Measurements from ENCODE around the gene NOTUM. TPM values are rescaled to one million over a fixed set of nuclear protein-coding genes. Genes with fewer than 3 reads are reported as not detected.

The NOTUM gene
- polyA plus RNA-seq, 3 donors, result not detected

DNA sequence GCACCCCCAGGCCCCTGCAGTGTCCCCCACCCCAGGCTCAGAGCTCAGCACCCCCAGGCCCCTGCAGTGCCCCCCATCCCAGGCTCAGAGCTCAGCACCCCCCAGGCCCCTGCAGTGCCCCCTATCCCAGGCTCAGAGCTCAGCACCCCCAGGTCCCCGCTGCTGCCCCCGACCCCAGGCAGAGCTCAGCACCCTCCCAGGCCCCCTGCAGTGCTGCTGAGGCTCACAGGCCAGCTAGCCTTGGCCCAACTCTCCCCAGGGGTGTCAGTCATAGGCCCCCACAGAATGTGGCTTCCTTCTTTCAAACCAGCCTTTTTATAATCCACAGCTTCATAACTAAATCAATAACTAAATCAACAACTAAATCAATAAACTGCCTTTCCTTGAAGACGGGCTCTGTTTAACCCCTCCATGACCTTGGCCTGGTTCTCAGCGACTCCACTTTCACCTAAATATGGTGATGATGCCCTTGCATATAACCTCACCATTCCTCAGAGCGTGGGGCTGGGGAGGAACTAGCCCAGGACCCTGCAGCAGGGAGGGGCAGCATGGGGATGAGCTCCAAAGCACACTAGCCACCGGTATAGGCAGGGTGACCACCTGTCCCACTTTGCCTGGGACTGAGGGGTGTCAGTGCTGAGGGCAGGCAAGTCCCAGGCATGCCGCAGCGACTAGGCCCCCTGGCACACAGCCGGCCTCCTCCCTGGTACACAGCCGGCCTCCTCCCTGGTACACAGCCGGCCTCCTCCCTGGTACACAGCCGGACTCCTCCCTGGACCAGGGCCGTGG is 5.0 kb downstream of the NOTUM start:
- H3K79me2 ChIP-seq (ENCODE audit: insufficient read depth, low read length), result no peaks in the 10 kb centered on the region
- Mint-ChIP-seq H3K27ac (no peak overlapping the region), H3K9me3 (peaks cover 0 to 7% (median 5%) of the 10 kb centered on the region in 7 donors), H3K36me3 (peaks cover 0 to 3% of the 10 kb centered on the region in 2 donors), H3K27me3 (ENCODE audit: low read depth in 3 of 3) (peaks cover 21 to 43% (median 27%) of the 10 kb centered on the region in 3 donors), H3K4me3 (no peak overlapping the region), H3K4me1 (peaks cover 3% of the 10 kb centered on the region)
- no peak for DNase-seq
- H3K4me1 ChIP-seq (ENCODE audit: control insufficient read depth in 1 of 2, insufficient read depth in 2 of 2, low read length in 2 of 2), result peaks cover 13 to 19% of the 10 kb centered on the region in 2 donors
- peaks cover 16 to 25% of the 10 kb centered on the region in 2 donors for H3K27me3 ChIP-seq (ENCODE audit: control insufficient read depth in 2 of 2, insufficient read depth in 2 of 2, low read length in 2 of 2)
- H3K36me3 ChIP-seq (replicated peaks in 1 of 2; ENCODE audit: control insufficient read depth in 1 of 2, insufficient read depth in 2 of 2, low read length in 2 of 2), result no peaks in the 10 kb centered on the region
- TF ChIP-seq, protein P1, sequence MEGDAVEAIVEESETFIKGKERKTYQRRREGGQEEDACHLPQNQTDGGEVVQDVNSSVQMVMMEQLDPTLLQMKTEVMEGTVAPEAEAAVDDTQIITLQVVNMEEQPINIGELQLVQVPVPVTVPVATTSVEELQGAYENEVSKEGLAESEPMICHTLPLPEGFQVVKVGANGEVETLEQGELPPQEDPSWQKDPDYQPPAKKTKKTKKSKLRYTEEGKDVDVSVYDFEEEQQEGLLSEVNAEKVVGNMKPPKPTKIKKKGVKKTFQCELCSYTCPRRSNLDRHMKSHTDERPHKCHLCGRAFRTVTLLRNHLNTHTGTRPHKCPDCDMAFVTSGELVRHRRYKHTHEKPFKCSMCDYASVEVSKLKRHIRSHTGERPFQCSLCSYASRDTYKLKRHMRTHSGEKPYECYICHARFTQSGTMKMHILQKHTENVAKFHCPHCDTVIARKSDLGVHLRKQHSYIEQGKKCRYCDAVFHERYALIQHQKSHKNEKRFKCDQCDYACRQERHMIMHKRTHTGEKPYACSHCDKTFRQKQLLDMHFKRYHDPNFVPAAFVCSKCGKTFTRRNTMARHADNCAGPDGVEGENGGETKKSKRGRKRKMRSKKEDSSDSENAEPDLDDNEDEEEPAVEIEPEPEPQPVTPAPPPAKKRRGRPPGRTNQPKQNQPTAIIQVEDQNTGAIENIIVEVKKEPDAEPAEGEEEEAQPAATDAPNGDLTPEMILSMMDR (IDR thresholded peaks at IDR 0.05), result no peak
- WGBS (ENCODE audit: insufficient coverage), result 92% methylated on average over 10 of the region's 13 CpGs
- H3K9me3 ChIP-seq (replicated peaks in 1 of 2; ENCODE audit: control insufficient read depth in 1 of 2, insufficient read depth in 1 of 2, low read length in 2 of 2), result no peaks in the 10 kb centered on the region
- H3K27ac ChIP-seq (ENCODE audit: low read depth in 1 of 2, low read length in 2 of 2), result no peak overlapping the region
- H4K20me1 ChIP-seq (ENCODE audit: insufficient read depth, low read length), result no peaks in the 10 kb centered on the region
- H2AFZ ChIP-seq (ENCODE audit: insufficient read depth, low read depth, low read length, poor library complexity, severe bottlenecking), result no peak overlapping the region
- intact Hi-C loops (cut with micrococcal nuclease), result no loop called here
- H3K9ac ChIP-seq (ENCODE audit: insufficient read depth, low read length, poor library complexity, severe bottlenecking), result no peak overlapping the region
- H3K4me2 ChIP-seq (replicated peaks; ENCODE audit: extremely low read depth, low read length, poor library complexity, severe bottlenecking), result no peak overlapping the region
- H3K4me3 ChIP-seq (replicated peaks in 1 of 3; ENCODE audit: low read depth in 2 of 3, low read length in 3 of 3), result no peak overlapping the region

DNA sequence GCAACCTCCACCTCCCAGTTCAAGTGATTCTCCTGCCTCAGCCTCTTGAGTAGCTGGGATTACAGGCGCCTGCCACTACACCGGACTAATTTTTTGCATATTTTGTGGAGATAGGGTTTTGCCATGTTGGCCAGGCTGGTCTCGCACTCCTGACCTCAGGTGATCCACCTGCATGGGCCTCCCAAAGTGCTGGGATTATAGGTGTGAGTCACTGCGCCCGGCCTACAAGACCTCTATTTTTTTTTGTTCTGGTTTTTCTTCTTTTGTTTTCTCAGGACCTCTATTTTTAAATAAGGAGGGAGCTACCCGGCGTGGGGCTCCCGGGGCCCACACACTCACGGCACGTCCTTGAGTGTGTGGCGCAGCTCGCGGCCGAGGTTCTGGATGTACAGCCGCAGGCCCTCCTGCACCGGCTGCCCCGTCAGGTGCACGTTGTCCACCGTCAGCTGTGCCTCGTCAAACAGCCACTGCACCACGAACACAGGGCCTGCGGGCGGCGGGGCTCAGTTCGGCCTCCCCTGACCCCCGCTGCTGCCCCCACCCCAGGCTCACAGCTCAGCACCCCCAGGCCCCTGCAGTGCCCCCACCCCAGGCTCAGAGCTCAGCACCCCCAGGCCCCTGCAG is 5.8 kb downstream of the NOTUM start:
- H3K27me3 ChIP-seq (ENCODE audit: control insufficient read depth in 2 of 2, insufficient read depth in 2 of 2, low read length in 2 of 2), result peaks cover 12 to 20% of the 10 kb centered on the region in 2 donors
- peaks cover 12 to 13% of the 10 kb centered on the region in 2 donors for H3K4me1 ChIP-seq (ENCODE audit: control insufficient read depth in 1 of 2, insufficient read depth in 2 of 2, low read length in 2 of 2)
- Mint-ChIP-seq H3K36me3 (peaks cover 0 to 3% of the 10 kb centered on the region in 2 donors), H3K4me1 (peaks cover 3% of the 10 kb centered on the region), H3K4me3 (no peak overlapping the region), H3K27ac (no peak overlapping the region), H3K9me3 (peaks cover 0 to 7% (median 5%) of the 10 kb centered on the region in 7 donors), H3K27me3 (ENCODE audit: low read depth in 3 of 3) (peaks cover 19 to 38% (median 28%) of the 10 kb centered on the region in 3 donors)
- no peak overlapping the region for H2AFZ ChIP-seq (ENCODE audit: insufficient read depth, low read depth, low read length, poor library complexity, severe bottlenecking)
- intact Hi-C loops (cut with micrococcal nuclease), result no loop called here
- H3K9me3 ChIP-seq (replicated peaks in 1 of 2; ENCODE audit: control insufficient read depth in 1 of 2, insufficient read depth in 1 of 2, low read length in 2 of 2), result no peaks in the 10 kb centered on the region
- WGBS (ENCODE audit: insufficient coverage), result 96% methylated on average over 22 of the region's 26 CpGs
- no peak overlapping the region for H3K4me2 ChIP-seq (replicated peaks; ENCODE audit: extremely low read depth, low read length, poor library complexity, severe bottlenecking)
- H3K4me3 ChIP-seq (replicated peaks in 1 of 3; ENCODE audit: low read depth in 2 of 3, low read length in 3 of 3), result no peak overlapping the region
- TF ChIP-seq, protein P1 (IDR thresholded peaks at IDR 0.05), result no peak
- H3K9ac ChIP-seq (ENCODE audit: insufficient read depth, low read length, poor library complexity, severe bottlenecking), result no peak overlapping the region
- H3K27ac ChIP-seq (ENCODE audit: low read depth in 1 of 2, low read length in 2 of 2), result no peak overlapping the region
- H4K20me1 ChIP-seq (ENCODE audit: insufficient read depth, low read length), result no peaks in the 10 kb centered on the region
- H3K79me2 ChIP-seq (ENCODE audit: insufficient read depth, low read length), result no peaks in the 10 kb centered on the region
- no peaks in the 10 kb centered on the region for H3K36me3 ChIP-seq (replicated peaks in 1 of 2; ENCODE audit: control insufficient read depth in 1 of 2, insufficient read depth in 2 of 2, low read length in 2 of 2)
- DNase-seq, result no peak

Measured in CD14-positive monocyte (primary cell).